Subcutaneous abdominal adipose tissue (tissue), 5 donors: ENCODE results near the gene SAPCD2.

Experiments
- H3K27ac ChIP-seq: one replicate; pipeline ENCODE4 v1.7.0; 2013; ENCODE audit warnings: low read depth, mild to moderate bottlenecking, inconsistent platforms, low read length, moderate library complexity
- H3K27me3 ChIP-seq, 5 donors: one replicate each; pipeline ENCODE4 v1.7.0; 2013; ENCODE audit warnings: low read length in 5 of 5, inconsistent platforms in 1 of 5; ENCODE audit not compliant: control insufficient read depth in 5 of 5, insufficient read depth in 4 of 5
- H3K36me3 ChIP-seq, 5 donors: one replicate each; pipeline ENCODE4 v1.7.0; 2013; ENCODE audit warnings: low read length in 5 of 5; ENCODE audit not compliant: control insufficient read depth in 5 of 5, insufficient read depth in 5 of 5
- H3K4me1 ChIP-seq, 5 donors: one replicate each; pipeline ENCODE4 v1.7.0; 2013; ENCODE audit warnings: low read length in 5 of 5, mild to moderate bottlenecking in 3 of 5, moderate library complexity in 1 of 5; ENCODE audit not compliant: control insufficient read depth in 5 of 5, insufficient read depth in 5 of 5
- H3K4me3 ChIP-seq, 5 donors: one replicate each; pipeline ENCODE4 v1.7.0; 2013; ENCODE audit warnings: low read length in 5 of 5, low read depth in 1 of 5
- H3K9ac ChIP-seq, 5 donors: one replicate each; pipeline ENCODE4 v1.7.0; 2013; ENCODE audit warnings: low read length in 5 of 5, mild to moderate bottlenecking in 4 of 5, moderate library complexity in 3 of 5
- H3K9me3 ChIP-seq, 5 donors: one replicate each; pipeline ENCODE4 v1.7.0; 2013; ENCODE audit warnings: low read length in 5 of 5; ENCODE audit not compliant: control insufficient read depth in 5 of 5
- donor health status: healthy.
- donor health status: healthy.
- donor health status: healthy.
- donor health status: healthy.
- donor health status: healthy.

Gene SAPCD2

GRCh38 chr9:137080260-137081122 lies 10.1 kb upstream of the SAPCD2 start:
- H3K9ac ChIP-seq, result no peak overlapping the region
- H3K4me1 ChIP-seq, result peaks cover 0 to 31% (median 24%) of the 10 kb centered on the region in 5 donors
- H3K36me3 ChIP-seq, result peaks cover 0 to 43% (median 34%) of the 10 kb centered on the region in 5 donors
- no peak overlapping the region for H3K4me3 ChIP-seq
- H3K9me3 ChIP-seq, result no peaks in the 10 kb centered on the region
- no peak overlapping the region for H3K27ac ChIP-seq
- H3K27me3 ChIP-seq, result no peaks in the 10 kb centered on the region

GRCh38 chr9:137079401-137079787 lies 9.0 kb upstream of the SAPCD2 start:
- H3K27ac ChIP-seq, result no peak overlapping the region
- peaks cover 0 to 29% (median 22%) of the 10 kb centered on the region in 5 donors for H3K4me1 ChIP-seq
- H3K36me3 ChIP-seq, result peaks cover 0 to 43% (median 34%) of the 10 kb centered on the region in 5 donors
- no peak overlapping the region for H3K4me3 ChIP-seq
- H3K9ac ChIP-seq, result no peak overlapping the region
- no peaks in the 10 kb centered on the region for H3K27me3 ChIP-seq
- no peaks in the 10 kb centered on the region for H3K9me3 ChIP-seq

GRCh38 chr9:137078701-137079400 lies 8.5 kb upstream of the SAPCD2 start:
- Histone ChIP-seq H3K4me3 (peak overlapping the region in 4 of 5 donors; percentile 61 to 79 (median 70)), H3K27me3 (no peaks in the 10 kb centered on the region)

GRCh38 chr9:137077758-137078693 lies 7.7 kb upstream of the SAPCD2 start:
- no peaks in the 10 kb centered on the region for H3K9me3 ChIP-seq
- H3K9ac ChIP-seq, result peak overlapping the region in 4 of 5 donors; percentile 57 to 74 (median 66)
- H3K36me3 ChIP-seq, result peaks cover 0 to 36% (median 32%) of the 10 kb centered on the region in 5 donors
- no peaks in the 10 kb centered on the region for H3K27me3 ChIP-seq
- peak overlapping the region in 4 of 5 donors; percentile 61 to 79 (median 70) for H3K4me3 ChIP-seq
- H3K27ac ChIP-seq, result no peak overlapping the region
- peaks cover 0 to 24% (median 18%) of the 10 kb centered on the region in 5 donors for H3K4me1 ChIP-seq

More at GRCh38 chr9:137078701-137079400, 8.5 kb upstream of the SAPCD2 start:
- H3K4me1 ChIP-seq, result peaks cover 0 to 29% (median 22%) of the 10 kb centered on the region in 5 donors
- H3K9me3 ChIP-seq, result no peaks in the 10 kb centered on the region
- peaks cover 0 to 43% (median 34%) of the 10 kb centered on the region in 5 donors for H3K36me3 ChIP-seq
- no peak overlapping the region for H3K27ac ChIP-seq
- H3K9ac ChIP-seq, result peak overlapping the region in 1 of 5 donors; percentile 74

GRCh38 chr9:137077010-137077747 lies 6.8 kb upstream of the SAPCD2 start, which contains the start of gene UAP1L1:
UAP1L1 (plus strand) TSS chr9:137077517; CDS start chr9:137077533, 16 bp downstream.
- Histone ChIP-seq H3K9me3 (no peaks in the 10 kb centered on the region), H3K36me3 (peaks cover 0 to 27% (median 25%) of the 10 kb centered on the region in 5 donors), H3K9ac (peak within 1 kb of the TSS in 4 of 5 donors; percentile 57 to 74 (median 66)), H3K27ac (no peak within 1 kb of the TSS), H3K4me1 (peaks cover 0 to 24% (median 18%) of the 10 kb centered on the region in 5 donors), H3K4me3 (peak within 1 kb of the TSS in 4 of 5 donors; percentile 61 to 79 (median 70)), H3K27me3 (no peaks in the 10 kb centered on the region)

- Histone ChIP-seq H3K4me3 (peak overlapping the region in 4 of 5 donors; percentile 47 to 65 (median 56)), H3K27me3 (no peaks in the 10 kb centered on the region), H3K9me3 (no peaks in the 10 kb centered on the region), H3K36me3 (peaks cover 0 to 22% (median 20%) of the 10 kb centered on the region in 5 donors), H3K9ac (peak overlapping the region in 1 of 5 donors; percentile 31), H3K27ac (no peak overlapping the region), H3K4me1 (peaks cover 0 to 24% (median 18%) of the 10 kb centered on the region in 5 donors)
Observed at GRCh38 chr9:137076636-137077009, 6.3 kb upstream of the SAPCD2 start.

GRCh38 chr9:137075275-137075775 lies 5.0 kb upstream of the SAPCD2 start:
- Histone ChIP-seq H3K27ac (no peak overlapping the region), H3K4me1 (peaks cover 0 to 35% (median 27%) of the 10 kb centered on the region in 5 donors), H3K9ac (no peak overlapping the region), H3K4me3 (no peak overlapping the region), H3K36me3 (peaks cover 0 to 13% (median 12%) of the 10 kb centered on the region in 5 donors), H3K9me3 (no peaks in the 10 kb centered on the region), H3K27me3 (no peaks in the 10 kb centered on the region)

- Histone ChIP-seq H3K4me1 (peaks cover 0 to 37% (median 27%) of the 10 kb centered on the region in 5 donors), H3K9me3 (no peaks in the 10 kb centered on the region), H3K27me3 (no peaks in the 10 kb centered on the region), H3K36me3 (peaks cover 0 to 8% (median 7%) of the 10 kb centered on the region in 5 donors), H3K9ac (no peak overlapping the region), H3K27ac (no peak overlapping the region), H3K4me3 (no peak overlapping the region)
Observed at GRCh38 chr9:137074657-137075274, 4.4 kb upstream of the SAPCD2 start.
